HG03439 (cell line): ENCODE data around the gene PSG1.
"Not testable (repeated sequence)": the region's sequence is repeated elsewhere in the genome, so short reads cannot be mapped to it uniquely, and the experiment has no call there.

Experiments used
- ATAC-seq: cut with Tn5 transposase; IDR thresholded peaks from one replicate; pipeline ENCODE4 v1.9.1; 2021; ENCODE audit warnings: mild to moderate bottlenecking, moderate library complexity; ENCODE audit not compliant: unreplicated experiment

The PSG1 gene

DNA sequence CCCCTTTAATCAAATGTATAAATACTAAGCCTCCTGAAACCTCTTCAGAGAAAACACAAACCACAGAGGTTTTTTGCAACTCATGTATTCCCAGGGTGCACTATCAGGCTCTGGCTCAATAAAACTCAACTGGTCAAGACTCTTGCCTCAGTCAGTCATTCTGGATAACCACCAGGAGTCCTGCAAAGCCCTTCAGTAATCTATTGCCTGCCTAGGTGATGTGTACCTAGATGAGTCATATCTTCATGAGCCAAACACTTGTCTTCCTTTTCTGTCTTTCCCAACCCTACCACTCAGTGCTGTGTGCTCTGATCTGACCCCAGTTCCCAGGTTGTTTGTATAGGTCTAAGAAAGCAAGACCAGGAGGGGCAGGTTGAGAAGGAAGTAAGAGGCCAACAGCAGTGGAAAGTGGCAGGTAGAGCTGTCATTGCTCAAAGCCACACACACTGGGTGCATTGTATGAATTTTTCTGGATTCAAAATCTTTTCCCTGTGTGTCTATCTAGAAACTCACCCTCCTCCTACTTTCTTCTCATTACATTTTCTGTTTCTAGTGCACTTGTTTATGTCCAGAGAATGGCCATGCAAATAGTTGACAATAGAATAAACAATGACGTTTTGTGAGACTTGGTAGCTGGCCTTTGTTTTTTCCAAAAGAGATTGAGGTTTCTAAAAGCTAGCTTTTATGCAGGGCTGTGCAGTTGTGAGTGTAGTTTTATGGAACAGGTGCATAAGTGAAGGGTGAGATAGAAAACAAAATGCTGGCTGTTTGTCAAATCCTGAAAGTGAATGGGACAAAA is 48.1 kb downstream of the PSG1 start:
- ATAC-seq = no peak

DNA sequence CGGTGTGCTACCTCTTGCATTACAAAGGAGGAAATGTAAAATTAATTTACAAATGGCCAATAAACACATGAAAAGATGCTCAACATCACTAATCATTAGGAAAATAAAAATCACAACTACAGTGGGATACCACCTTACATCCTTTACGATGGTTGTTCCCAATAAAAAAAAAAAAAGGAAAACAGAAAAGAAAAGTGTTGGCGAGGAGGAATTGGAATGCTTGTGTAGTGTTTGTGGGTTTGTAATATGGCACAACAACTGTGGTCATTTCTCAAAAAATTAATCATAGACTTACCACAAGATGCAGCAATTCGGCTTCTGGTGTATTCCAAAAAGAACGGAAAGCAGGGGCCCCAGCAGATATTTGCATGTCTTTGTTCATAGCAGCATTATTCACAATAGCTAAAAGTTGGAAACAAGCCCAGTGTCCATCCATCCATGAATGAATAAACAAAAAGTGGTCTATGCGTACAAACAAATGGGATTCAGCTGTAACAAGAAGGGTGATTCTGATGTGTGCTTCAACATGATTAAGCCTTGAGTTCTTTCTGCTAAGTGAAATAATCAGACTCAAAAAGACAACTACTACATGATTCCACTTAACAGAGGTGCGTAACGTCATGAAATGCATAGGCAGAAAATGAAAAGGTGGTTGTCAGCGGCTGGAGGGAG is 58.1 kb downstream of the PSG1 start:
- ATAC-seq = not testable (repeated sequence)

DNA sequence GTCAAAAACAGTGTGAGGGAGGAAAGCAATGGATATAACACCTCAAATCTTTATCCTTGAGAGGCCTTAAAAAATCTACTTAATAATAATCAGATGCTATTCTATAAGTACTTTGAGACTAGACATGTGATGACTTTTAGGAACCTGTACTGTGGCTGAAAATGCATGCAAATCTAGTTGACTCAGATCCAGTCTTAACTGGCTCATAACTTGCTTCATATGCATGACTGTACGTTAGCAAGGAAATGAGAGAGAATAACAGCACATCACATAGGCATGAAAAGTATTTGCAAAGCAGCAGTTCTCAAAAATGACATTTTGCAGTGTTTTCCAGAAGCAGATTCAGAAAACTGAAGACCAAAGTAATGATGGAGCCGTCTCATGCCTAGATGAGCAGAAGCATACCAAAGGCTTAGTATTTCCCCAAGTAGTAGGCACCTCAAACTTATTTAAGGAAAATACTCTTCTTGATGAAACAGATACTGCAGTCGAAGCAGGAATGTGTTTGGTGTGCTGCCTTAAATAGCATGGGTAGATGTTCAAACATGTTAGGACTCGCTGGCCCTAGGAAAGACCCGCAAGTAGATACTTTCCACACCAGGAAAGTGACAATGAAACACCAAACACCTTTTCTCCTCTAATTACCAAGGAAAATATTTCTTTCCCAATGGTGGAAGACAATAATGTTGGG is 59.4 kb downstream of the PSG1 start:
- ATAC-seq = not testable (repeated sequence)

DNA sequence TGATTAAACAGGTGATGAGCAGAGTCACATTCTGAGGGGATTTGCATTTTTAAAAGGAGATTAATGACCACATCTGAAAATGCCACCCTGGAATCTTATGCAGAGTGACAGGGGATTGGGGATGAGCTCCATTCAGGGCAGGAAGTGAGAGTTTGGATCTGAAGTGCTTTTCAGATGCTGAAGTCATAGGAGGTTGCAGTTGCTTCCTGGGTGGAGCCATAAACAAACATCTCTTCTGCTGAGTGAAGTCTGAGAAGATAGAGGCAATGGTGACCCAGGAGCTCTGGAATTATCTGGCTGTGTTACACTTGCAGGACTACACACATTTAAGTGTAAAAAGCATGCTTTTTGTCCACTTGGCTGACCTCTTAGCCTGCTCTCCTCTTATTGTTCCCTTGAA is 62.6 kb downstream of the PSG1 start:
- ATAC-seq = no peak
